Measurements from ENCODE around the gene RPL7A. TPM values are rescaled to one million over a fixed set of nuclear protein-coding genes. Genes with fewer than 3 reads are reported as not detected.
"Not testable (repeated sequence)": the region's sequence is repeated elsewhere in the genome, so short reads cannot be mapped to it uniquely, and the experiment has no call there.

The RPL7A gene
- total RNA-seq, 4 donors from 2014 or later = 1,385 to 2,320 (median 1,660) TPM

- ATAC-seq = no peak
- WGBS, 2 donors (ENCODE audit: low coverage in 1 of 2) = 75 to 77% methylated on average over 2 to 3 of the region's 14 CpGs
- TF ChIP-seq CTCF (IDR thresholded peaks at IDR 0.05) (no peak), POLR2A (IDR thresholded peaks at IDR 0.05) (no peak), POLR2AphosphoS5 (IDR thresholded peaks at IDR 0.05) (no peak), EP300 (IDR thresholded peaks at IDR 0.05) (no peak)
Observed at GRCh38 chr9:133322701-133323100, 25.3 kb upstream of the RPL7A start.

GRCh38 chr9:133323211-133323610 is 24.8 kb upstream of the RPL7A start:
- no peaks in the 10 kb centered on the region for H3K36me3 ChIP-seq
- H3K27me3 ChIP-seq = no peaks in the 10 kb centered on the region
- no peak overlapping the region for H3K27ac ChIP-seq
- WGBS, 2 donors (ENCODE audit: low coverage in 1 of 2) = 50 to 90% methylated on average over 2 to 9 of the region's 10 CpGs
- no peak for ATAC-seq
- H3K4me3 ChIP-seq = no peak overlapping the region
- TF ChIP-seq EP300 (IDR thresholded peaks at IDR 0.05) (no peak), POLR2AphosphoS5 (IDR thresholded peaks at IDR 0.05) (no peak), CTCF (IDR thresholded peaks at IDR 0.05) (no peak), POLR2A (IDR thresholded peaks at IDR 0.05) (no peak)
- H3K4me1 ChIP-seq = no peaks in the 10 kb centered on the region
- no peaks in the 10 kb centered on the region for H3K9me3 ChIP-seq

More at GRCh38 chr9:133322701-133323100, 25.3 kb upstream of the RPL7A start:
- no peak overlapping the region for H3K27ac ChIP-seq
- H3K4me3 ChIP-seq = no peak overlapping the region
- no peaks in the 10 kb centered on the region for H3K27me3 ChIP-seq
- H3K4me1 ChIP-seq = no peaks in the 10 kb centered on the region
- no peaks in the 10 kb centered on the region for H3K36me3 ChIP-seq
- no peaks in the 10 kb centered on the region for H3K9me3 ChIP-seq

- 86 to 98% methylated on average over 5 to 13 of the region's 13 CpGs for WGBS, 2 donors (ENCODE audit: low coverage in 1 of 2)
- ATAC-seq = no peak
- Histone ChIP-seq H3K36me3 (no peaks in the 10 kb centered on the region), H3K27me3 (no peaks in the 10 kb centered on the region), H3K9me3 (no peaks in the 10 kb centered on the region), H3K4me1 (no peaks in the 10 kb centered on the region), H3K27ac (no peak overlapping the region), H3K4me3 (no peak overlapping the region)
- TF ChIP-seq CTCF (IDR thresholded peaks at IDR 0.05) (no peak), EP300 (IDR thresholded peaks at IDR 0.05) (no peak), POLR2A (IDR thresholded peaks at IDR 0.05) (no peak), POLR2AphosphoS5 (IDR thresholded peaks at IDR 0.05) (no peak)
Observed at GRCh38 chr9:133323991-133324703, 23.9 kb upstream of the RPL7A start.

- not testable (repeated sequence) for H3K4me1 ChIP-seq, H3K9me3 ChIP-seq, ATAC-seq, H3K4me3 ChIP-seq, H3K27ac ChIP-seq, H3K27me3 ChIP-seq
- peaks cover 0 to 22% of the 10 kb centered on the region in 2 donors for H3K36me3 ChIP-seq
- 73 to 96% methylated on average over 3 to 4 of the region's 6 CpGs for WGBS, 2 donors (ENCODE audit: low coverage in 1 of 2)
Observed at GRCh38 chr9:133327021-133327420, 21.0 kb upstream of the RPL7A start.

- Histone ChIP-seq H3K36me3 (peaks cover 0 to 31% of the 10 kb centered on the region in 2 donors), H3K4me1 (peaks cover 0 to under 1% (median 0%) of the 10 kb centered on the region in 3 donors), H3K27ac (no peak overlapping the region), H3K9me3 (no peaks in the 10 kb centered on the region), H3K4me3 (no peak overlapping the region), H3K27me3 (no peaks in the 10 kb centered on the region)
- no peak for ATAC-seq
- WGBS, 2 donors (ENCODE audit: low coverage in 1 of 2) = 84 to 88% methylated on average over 5 to 6 of the region's 10 CpGs
- TF ChIP-seq POLR2A (IDR thresholded peaks at IDR 0.05) (no peak), POLR2AphosphoS5 (IDR thresholded peaks at IDR 0.05) (no peak), EP300 (IDR thresholded peaks at IDR 0.05) (no peak), CTCF (IDR thresholded peaks at IDR 0.05) (no peak)
Observed at GRCh38 chr9:133327834-133328484, 20.1 kb upstream of the RPL7A start.
